ENCODE results near the gene DOP1A. TPM values are rescaled to one million over a fixed set of nuclear protein-coding genes. Genes with fewer than 3 reads are reported as not detected.

DOP1A gene
- total and polyA plus RNA-seq, 2 donors (not counting 1 experiment from before 2014, with no cell fraction given): 9.4 to 28.3 TPM

DNA sequence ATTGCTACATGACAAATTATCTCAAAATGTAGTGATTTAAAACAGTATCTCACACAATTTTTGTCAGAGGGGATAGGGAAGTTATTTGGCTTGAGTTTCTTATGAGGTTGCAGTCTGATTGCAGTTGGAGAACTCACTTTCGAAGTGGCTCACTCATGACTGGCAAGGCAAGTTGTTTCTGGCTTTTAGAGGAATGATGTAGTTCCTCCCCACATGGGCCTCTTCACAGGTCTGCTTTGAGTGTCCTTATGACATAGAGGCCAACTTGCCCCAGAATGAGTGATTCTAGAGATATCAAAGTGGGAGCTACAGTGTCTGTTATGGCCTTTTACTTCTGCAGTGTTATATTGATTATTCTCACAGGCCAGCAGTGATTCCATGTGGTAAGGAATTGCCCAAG is 6.1 kb downstream of the DOP1A start:
- H3K79me2 ChIP-seq (ENCODE audit: control insufficient read depth, insufficient read depth, low read length): peaks cover 95% of the 10 kb centered on the region
- intact Hi-C loops (cut with micrococcal nuclease): no loop called here
- POLR2A ChIA-PET: no interaction called here

DNA sequence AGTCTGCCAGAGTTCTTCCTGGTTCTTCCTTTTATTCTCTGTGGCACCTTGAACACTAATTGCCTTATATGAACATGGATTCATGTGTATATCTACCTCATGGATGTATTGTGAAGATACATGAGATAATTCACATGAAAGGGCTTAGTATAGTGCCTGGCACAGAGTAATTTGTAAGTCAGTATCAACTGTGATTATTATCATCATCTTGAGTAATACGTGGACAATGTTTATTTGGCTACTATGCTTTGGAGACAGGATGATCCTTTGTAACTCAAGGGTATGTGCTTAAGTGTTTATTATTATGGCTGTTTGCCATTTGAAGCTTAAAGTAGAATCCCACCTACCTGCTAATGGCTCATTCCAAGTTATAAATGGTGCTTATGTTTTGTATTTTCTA is 16.0 kb downstream of the DOP1A start:
- no peaks in the 10 kb centered on the region for H3K27me3 ChIP-seq (replicated peaks in 1 of 4; ENCODE audit: control extremely low read depth in 1 of 4, control insufficient read depth in 3 of 4, insufficient read depth in 4 of 4, low read length in 3 of 4)
- H3K9me3 ChIP-seq (ENCODE audit: control extremely low read depth in 1 of 3, control insufficient read depth in 2 of 3, insufficient read depth in 1 of 3, low read length in 2 of 3): no peaks in the 10 kb centered on the region
- no peak overlapping the region for H3K4me3 ChIP-seq (ENCODE audit: control extremely low read depth in 1 of 5, extremely low read depth in 1 of 5, insufficient read depth in 1 of 5, low read depth in 2 of 5, low read length in 4 of 5)
- H3K9me3 Mint-ChIP-seq (ENCODE audit: insufficient read depth): no peaks in the 10 kb centered on the region
- POLR2A ChIA-PET: no interaction called here
- H4K20me1 ChIP-seq (ENCODE audit: control insufficient read depth, insufficient read depth, low read length, poor library complexity, severe bottlenecking): peaks cover 8% of the 10 kb centered on the region
- H3K4me3 Mint-ChIP-seq: no peak overlapping the region
- H3K4me1 Mint-ChIP-seq: peaks cover 39% of the 10 kb centered on the region
- H3K9ac ChIP-seq (ENCODE audit: low read length): no peak overlapping the region
- no peak overlapping the region for H3K27ac Mint-ChIP-seq
- no peak overlapping the region for H2AFZ ChIP-seq (ENCODE audit: insufficient read depth, low read depth, low read length, poor library complexity, severe bottlenecking)
- DNase-seq: no peak
- CTCF ChIA-PET: interaction anchor here (1.7 kb wide), 1 partner anchor 18 kb away, joined by 5 read pairs; the partner anchor contains the start of gene UBE3D
- no peaks in the 10 kb centered on the region for H3K36me3 ChIP-seq (replicated peaks in 1 of 2; ENCODE audit: control extremely low read depth in 1 of 2, control insufficient read depth in 1 of 2, extremely low read depth in 1 of 2, insufficient read depth in 2 of 2, low read length in 1 of 2)
- H3K79me2 ChIP-seq (ENCODE audit: control insufficient read depth, insufficient read depth, low read length): peaks cover 43% of the 10 kb centered on the region
- no peak overlapping the region for H3K4me2 ChIP-seq (replicated peaks; ENCODE audit: low read depth, low read length, poor library complexity, severe bottlenecking)
- intact Hi-C loops (cut with micrococcal nuclease): no loop called here
- no peak for ATAC-seq (ENCODE audit: low read depth)
- H3K27ac ChIP-seq (ENCODE audit: low read length in 2 of 2): no peak overlapping the region
- peaks cover 6 to 7% of the 10 kb centered on the region in 2 donors for H3K4me1 ChIP-seq (ENCODE audit: control insufficient read depth in 2 of 2, insufficient read depth in 2 of 2, low read length in 2 of 2)
- WGBS (ENCODE audit: insufficient coverage): no CpG with 5 or more reads among the region's 1 CpG
- TF ChIP-seq, protein P1, sequence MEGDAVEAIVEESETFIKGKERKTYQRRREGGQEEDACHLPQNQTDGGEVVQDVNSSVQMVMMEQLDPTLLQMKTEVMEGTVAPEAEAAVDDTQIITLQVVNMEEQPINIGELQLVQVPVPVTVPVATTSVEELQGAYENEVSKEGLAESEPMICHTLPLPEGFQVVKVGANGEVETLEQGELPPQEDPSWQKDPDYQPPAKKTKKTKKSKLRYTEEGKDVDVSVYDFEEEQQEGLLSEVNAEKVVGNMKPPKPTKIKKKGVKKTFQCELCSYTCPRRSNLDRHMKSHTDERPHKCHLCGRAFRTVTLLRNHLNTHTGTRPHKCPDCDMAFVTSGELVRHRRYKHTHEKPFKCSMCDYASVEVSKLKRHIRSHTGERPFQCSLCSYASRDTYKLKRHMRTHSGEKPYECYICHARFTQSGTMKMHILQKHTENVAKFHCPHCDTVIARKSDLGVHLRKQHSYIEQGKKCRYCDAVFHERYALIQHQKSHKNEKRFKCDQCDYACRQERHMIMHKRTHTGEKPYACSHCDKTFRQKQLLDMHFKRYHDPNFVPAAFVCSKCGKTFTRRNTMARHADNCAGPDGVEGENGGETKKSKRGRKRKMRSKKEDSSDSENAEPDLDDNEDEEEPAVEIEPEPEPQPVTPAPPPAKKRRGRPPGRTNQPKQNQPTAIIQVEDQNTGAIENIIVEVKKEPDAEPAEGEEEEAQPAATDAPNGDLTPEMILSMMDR (IDR thresholded peaks at IDR 0.05): no peak
- no peak for TF ChIP-seq EZH2 (IDR thresholded peaks at IDR 0.05; ENCODE audit: borderline replicate concordance, insufficient read depth, low read depth, low read length, poor library complexity, severe bottlenecking)
- H3K27me3 Mint-ChIP-seq: no peaks in the 10 kb centered on the region

More for the DNA sequence above, 6.1 kb downstream of the DOP1A start:
- Histone ChIP-seq H3K27me3 (replicated peaks in 1 of 4; ENCODE audit: control extremely low read depth in 1 of 4, control insufficient read depth in 3 of 4, insufficient read depth in 4 of 4, low read length in 3 of 4) (no peaks in the 10 kb centered on the region), H3K4me1 (ENCODE audit: control insufficient read depth in 2 of 2, insufficient read depth in 2 of 2, low read length in 2 of 2) (peaks cover 16 to 18% of the 10 kb centered on the region in 2 donors), H3K9me3 (ENCODE audit: control extremely low read depth in 1 of 3, control insufficient read depth in 2 of 3, insufficient read depth in 1 of 3, low read length in 2 of 3) (no peaks in the 10 kb centered on the region), H3K9ac (ENCODE audit: low read length) (no peak overlapping the region), H3K4me2 (replicated peaks; ENCODE audit: low read depth, low read length, poor library complexity, severe bottlenecking) (no peak overlapping the region), H4K20me1 (ENCODE audit: control insufficient read depth, insufficient read depth, low read length, poor library complexity, severe bottlenecking) (peaks cover 12% of the 10 kb centered on the region), H3K4me3 (ENCODE audit: control extremely low read depth in 1 of 5, extremely low read depth in 1 of 5, insufficient read depth in 1 of 5, low read depth in 2 of 5, low read length in 4 of 5) (no peak overlapping the region), H3K36me3 (replicated peaks in 1 of 2; ENCODE audit: control extremely low read depth in 1 of 2, control insufficient read depth in 1 of 2, extremely low read depth in 1 of 2, insufficient read depth in 2 of 2, low read length in 1 of 2) (no peaks in the 10 kb centered on the region), H2AFZ (ENCODE audit: insufficient read depth, low read depth, low read length, poor library complexity, severe bottlenecking) (no peak overlapping the region), H3K27ac (ENCODE audit: low read length in 2 of 2) (no peak overlapping the region)
- H3K27ac Mint-ChIP-seq: no peak overlapping the region
- H3K9me3 Mint-ChIP-seq (ENCODE audit: insufficient read depth): no peaks in the 10 kb centered on the region
- TF ChIP-seq, protein P1 (IDR thresholded peaks at IDR 0.05): no peak
- no peak for TF ChIP-seq EZH2 (IDR thresholded peaks at IDR 0.05; ENCODE audit: borderline replicate concordance, insufficient read depth, low read depth, low read length, poor library complexity, severe bottlenecking)
- H3K4me3 Mint-ChIP-seq: no peak overlapping the region
- 100% methylated on average over 1 of the region's 1 CpG for WGBS (ENCODE audit: insufficient coverage)
- DNase-seq (no peak), ATAC-seq (ENCODE audit: low read depth) (no peak)
- no peaks in the 10 kb centered on the region for H3K27me3 Mint-ChIP-seq
- CTCF ChIA-PET: interaction anchor here (0.5 kb wide), 1 partner anchor 804 kb away, joined by 4 read pairs; no protein-coding TSS in a partner anchor
- H3K4me1 Mint-ChIP-seq: peaks cover 24% of the 10 kb centered on the region

Measured in B cell (primary cell).